ENCODE results near the gene KNDC1. TPM values are rescaled to one million over a fixed set of nuclear protein-coding genes. Genes with fewer than 3 reads are reported as not detected.

Gene KNDC1
- total and polyA plus RNA-seq, 2 donors (not counting 3 experiments of a cell fraction or from before 2014, with no cell fraction given): not detected

DNA sequence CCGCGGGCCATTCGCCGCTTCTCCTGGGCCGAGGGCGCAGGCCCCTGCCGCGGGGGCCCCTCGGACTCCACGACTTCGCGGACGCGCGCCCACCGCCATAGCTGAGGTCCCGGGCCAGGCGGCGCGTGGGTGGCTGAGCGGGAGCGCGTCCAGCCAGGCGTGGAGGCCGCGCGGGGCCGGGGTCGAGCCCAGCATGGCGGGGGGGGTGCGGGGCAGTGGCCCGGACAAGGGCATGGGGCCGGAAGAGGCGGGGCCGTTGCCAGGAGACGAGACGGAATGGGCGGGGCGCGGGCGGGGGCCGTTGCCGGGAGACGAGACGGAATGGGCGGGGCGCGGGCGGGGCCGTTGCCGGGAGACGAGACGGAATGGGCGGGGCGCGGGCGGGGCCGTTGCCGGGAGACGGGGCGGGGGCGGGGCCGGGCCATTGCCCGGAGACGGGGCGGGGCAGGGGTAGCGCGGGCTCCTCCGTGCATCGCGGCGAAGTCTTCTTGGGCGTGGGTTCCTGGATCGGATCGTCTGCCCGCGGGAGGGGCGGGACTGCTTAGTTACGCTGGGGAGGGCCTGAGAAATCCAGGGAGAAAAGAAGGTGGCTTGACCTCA, 101.8 kb downstream of the KNDC1 start:
- CTCF ChIA-PET: no interaction called here

DNA sequence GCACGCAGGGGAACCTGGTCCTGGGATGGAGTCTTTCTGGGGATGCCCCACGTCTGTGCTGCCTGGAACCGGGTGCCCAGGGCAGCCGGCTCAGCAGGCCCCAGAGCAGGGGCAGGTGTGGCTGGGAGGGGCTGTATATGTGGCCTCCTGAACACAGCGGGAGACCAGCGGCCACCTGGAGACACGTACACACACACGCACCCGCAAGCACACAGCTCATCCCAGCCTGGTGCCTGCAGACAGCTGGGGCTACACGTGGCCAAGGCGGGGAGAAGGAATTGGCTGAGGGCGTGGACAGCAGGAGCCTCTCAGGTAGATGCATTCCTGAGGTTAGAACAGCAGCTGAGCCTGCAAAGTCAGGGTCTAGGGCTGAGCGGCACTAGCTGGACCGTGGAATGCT, 102.7 kb downstream of the KNDC1 start:
- Histone ChIP-seq H3K27ac (ENCODE audit: insufficient read depth, low read depth, low read length) (no peak overlapping the region), H3K9ac (replicated peaks; ENCODE audit: extremely low read depth, insufficient read depth, low read length) (no peak overlapping the region), H3K27me3 (ENCODE audit: control insufficient read depth in 2 of 2, insufficient read depth in 2 of 2, low read length in 2 of 2) (peaks cover 0 to 4% of the 10 kb centered on the region in 2 experiments), H2AFZ (ENCODE audit: low read depth, low read length) (no peak overlapping the region), H3K9me3 (replicated peaks; ENCODE audit: control insufficient read depth, insufficient read depth, low read length) (no peaks in the 10 kb centered on the region), H4K20me1 (replicated peaks; ENCODE audit: control insufficient read depth, extremely low read depth, insufficient read depth, low read length) (no peaks in the 10 kb centered on the region), H3K4me2 (ENCODE audit: insufficient read depth, low read length) (no peak overlapping the region), H3K4me3 (replicated peaks in 1 of 3; ENCODE audit: insufficient read depth in 1 of 3, low read depth in 1 of 3, low read length in 3 of 3) (no peak overlapping the region), H3K4me1 (ENCODE audit: control insufficient read depth, extremely low read depth, insufficient read depth, low read length) (peaks cover 19% of the 10 kb centered on the region), H3K36me3 (ENCODE audit: control insufficient read depth in 2 of 2, extremely low read depth in 1 of 2, insufficient read depth in 2 of 2, low read length in 2 of 2) (no peaks in the 10 kb centered on the region), H3K79me2 (ENCODE audit: control insufficient read depth, insufficient read depth, low read length) (no peaks in the 10 kb centered on the region), H3K9me1 (replicated peaks; ENCODE audit: control insufficient read depth, extremely low read depth, insufficient read depth, low read length) (no peaks in the 10 kb centered on the region)
- dilution Hi-C loops (cut with MboI; ENCODE audit: extremely low pct_ligation_motif_present, low sequenced_read_pairs) (no loop called here), intact Hi-C loops (cut with micrococcal nuclease) (no loop called here)
- POLR2A ChIA-PET: no interaction called here
- BruUV-seq (replicated peaks): no TSS peak
- DNase-seq (ENCODE audit: low read depth, low spot score) (no peak), FAIRE-seq (no peak)
- CTCF ChIA-PET: no interaction called here
- TF ChIP-seq MYC (IDR thresholded peaks at IDR 0.05; ENCODE audit: low read depth, low read length) (no peak), JUN (IDR thresholded peaks at IDR 0.05; ENCODE audit: borderline replicate concordance, insufficient read depth, insufficient read length, low read depth) (no peak), EZH2 (IDR thresholded peaks at IDR 0.05; ENCODE audit: borderline replicate concordance, low read depth, low read length, severe bottlenecking) (no peak), POLR2A (IDR thresholded peaks at IDR 0.05; ENCODE audit: low read depth, low read length) (no peak), FOS (IDR thresholded peaks at IDR 0.05; ENCODE audit: borderline replicate concordance, insufficient read depth, low read length) (no peak), POLR2AphosphoS5 (IDR thresholded peaks at IDR 0.05; ENCODE audit: insufficient read depth, low read depth, low read length) (no peak), GATA2 (IDR thresholded peaks at IDR 0.05; ENCODE audit: insufficient read depth, insufficient read length, low read depth, low read length) (no peak)
- TF ChIP-seq, protein P1, sequence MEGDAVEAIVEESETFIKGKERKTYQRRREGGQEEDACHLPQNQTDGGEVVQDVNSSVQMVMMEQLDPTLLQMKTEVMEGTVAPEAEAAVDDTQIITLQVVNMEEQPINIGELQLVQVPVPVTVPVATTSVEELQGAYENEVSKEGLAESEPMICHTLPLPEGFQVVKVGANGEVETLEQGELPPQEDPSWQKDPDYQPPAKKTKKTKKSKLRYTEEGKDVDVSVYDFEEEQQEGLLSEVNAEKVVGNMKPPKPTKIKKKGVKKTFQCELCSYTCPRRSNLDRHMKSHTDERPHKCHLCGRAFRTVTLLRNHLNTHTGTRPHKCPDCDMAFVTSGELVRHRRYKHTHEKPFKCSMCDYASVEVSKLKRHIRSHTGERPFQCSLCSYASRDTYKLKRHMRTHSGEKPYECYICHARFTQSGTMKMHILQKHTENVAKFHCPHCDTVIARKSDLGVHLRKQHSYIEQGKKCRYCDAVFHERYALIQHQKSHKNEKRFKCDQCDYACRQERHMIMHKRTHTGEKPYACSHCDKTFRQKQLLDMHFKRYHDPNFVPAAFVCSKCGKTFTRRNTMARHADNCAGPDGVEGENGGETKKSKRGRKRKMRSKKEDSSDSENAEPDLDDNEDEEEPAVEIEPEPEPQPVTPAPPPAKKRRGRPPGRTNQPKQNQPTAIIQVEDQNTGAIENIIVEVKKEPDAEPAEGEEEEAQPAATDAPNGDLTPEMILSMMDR (IDR thresholded peaks at IDR 0.05; ENCODE audit: extremely low read depth in 1 of 2, insufficient read depth in 1 of 2, low read depth in 1 of 2, low read length in 2 of 2): no peak
- TF ChIP-seq, protein P2, sequence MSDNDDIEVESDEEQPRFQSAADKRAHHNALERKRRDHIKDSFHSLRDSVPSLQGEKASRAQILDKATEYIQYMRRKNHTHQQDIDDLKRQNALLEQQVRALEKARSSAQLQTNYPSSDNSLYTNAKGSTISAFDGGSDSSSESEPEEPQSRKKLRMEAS (IDR thresholded peaks at IDR 0.05; ENCODE audit: insufficient read depth, insufficient read length): no peak

More for the DNA sequence above, 101.8 kb downstream of the KNDC1 start:
- Histone ChIP-seq H3K9me3 (replicated peaks; ENCODE audit: control insufficient read depth, insufficient read depth, low read length) (no peaks in the 10 kb centered on the region), H3K4me2 (ENCODE audit: insufficient read depth, low read length) (peak overlapping the region; percentile 39), H4K20me1 (replicated peaks; ENCODE audit: control insufficient read depth, extremely low read depth, insufficient read depth, low read length) (no peaks in the 10 kb centered on the region), H3K4me1 (ENCODE audit: control insufficient read depth, extremely low read depth, insufficient read depth, low read length) (peaks cover 26% of the 10 kb centered on the region), H3K9me1 (replicated peaks; ENCODE audit: control insufficient read depth, extremely low read depth, insufficient read depth, low read length) (no peaks in the 10 kb centered on the region), H3K9ac (replicated peaks; ENCODE audit: extremely low read depth, insufficient read depth, low read length) (no peak overlapping the region), H3K36me3 (ENCODE audit: control insufficient read depth in 2 of 2, extremely low read depth in 1 of 2, insufficient read depth in 2 of 2, low read length in 2 of 2) (no peaks in the 10 kb centered on the region), H3K4me3 (replicated peaks in 1 of 3; ENCODE audit: insufficient read depth in 1 of 3, low read depth in 1 of 3, low read length in 3 of 3) (peak overlapping the region; percentile 13 to 40 (median 25)), H2AFZ (ENCODE audit: low read depth, low read length) (peak overlapping the region; percentile 49), H3K27me3 (ENCODE audit: control insufficient read depth in 2 of 2, insufficient read depth in 2 of 2, low read length in 2 of 2) (peaks cover 0 to 4% of the 10 kb centered on the region in 2 experiments), H3K79me2 (ENCODE audit: control insufficient read depth, insufficient read depth, low read length) (no peaks in the 10 kb centered on the region), H3K27ac (ENCODE audit: insufficient read depth, low read depth, low read length) (no peak overlapping the region)
- DNase-seq (ENCODE audit: low read depth, low spot score): peak; percentile 16
- intact Hi-C loops (cut with micrococcal nuclease) (no loop called here), dilution Hi-C loops (cut with MboI; ENCODE audit: extremely low pct_ligation_motif_present, low sequenced_read_pairs) (no loop called here)
- no TSS peak for BruUV-seq (replicated peaks)
- POLR2A ChIA-PET: no interaction called here
- TF ChIP-seq POLR2A (IDR thresholded peaks at IDR 0.05; ENCODE audit: low read depth, low read length): peak; percentile 21
- TF ChIP-seq GATA2 (IDR thresholded peaks at IDR 0.05; ENCODE audit: insufficient read depth, insufficient read length, low read depth, low read length): no peak
- FAIRE-seq: no peak
